ENCODE data around the gene AVP. TPM values are rescaled to one million over a fixed set of nuclear protein-coding genes. Genes with fewer than 3 reads are reported as not detected.

Gene AVP
- total RNA-seq, 3 donors from 2014 or later, result not detected

- Histone ChIP-seq H3K4me1 (ENCODE audit: low read depth) (no peaks in the 10 kb centered on the region), H3K9me3 (no peaks in the 10 kb centered on the region), H3K4me3 (no peak overlapping the region), H3K36me3 (ENCODE audit: low read depth) (no peaks in the 10 kb centered on the region)
- no peak for ATAC-seq
- no peak for DNase-seq
- intact Hi-C loops (cut with DNase I, micrococcal nuclease), result no loop called here
- no peak for TF ChIP-seq CTCF (IDR thresholded peaks at IDR 0.05)
Measured at GRCh38 chr20:3106658-3107463, 22.3 kb upstream of the AVP start.

- Histone ChIP-seq H3K36me3 (ENCODE audit: low read depth) (no peaks in the 10 kb centered on the region), H3K9me3 (no peaks in the 10 kb centered on the region), H3K4me3 (no peak overlapping the region), H3K4me1 (ENCODE audit: low read depth) (no peaks in the 10 kb centered on the region)
- no peak for ATAC-seq
- DNase-seq, result no peak
- no peak for TF ChIP-seq CTCF (IDR thresholded peaks at IDR 0.05)
- intact Hi-C loops (cut with DNase I, micrococcal nuclease), result no loop called here
Measured at GRCh38 chr20:3106185-3106584, 21.7 kb upstream of the AVP start.

- intact Hi-C loops (cut with DNase I, micrococcal nuclease), result no loop called here
Measured at GRCh38 chr20:3105256-3106137, 21.0 kb upstream of the AVP start.

GRCh38 chr20:3103369-3104032, 19.0 kb upstream of the AVP start:
- no peaks in the 10 kb centered on the region for H3K4me1 ChIP-seq (ENCODE audit: low read depth)
- H3K4me3 ChIP-seq, result no peak overlapping the region
- no peak for TF ChIP-seq CTCF (IDR thresholded peaks at IDR 0.05)
- intact Hi-C loops (cut with DNase I, micrococcal nuclease), result no loop called here
- no peaks in the 10 kb centered on the region for H3K9me3 ChIP-seq
- DNase-seq, result no peak
- no peaks in the 10 kb centered on the region for H3K36me3 ChIP-seq (ENCODE audit: low read depth)
- no peak for ATAC-seq

More at GRCh38 chr20:3105256-3106137, 21.0 kb upstream of the AVP start:
- no peaks in the 10 kb centered on the region for H3K4me1 ChIP-seq (ENCODE audit: low read depth)
- no peaks in the 10 kb centered on the region for H3K36me3 ChIP-seq (ENCODE audit: low read depth)
- H3K9me3 ChIP-seq, result no peaks in the 10 kb centered on the region
- no peak for DNase-seq
- no peak overlapping the region for H3K4me3 ChIP-seq
- no peak for ATAC-seq
- no peak for TF ChIP-seq CTCF (IDR thresholded peaks at IDR 0.05)

- intact Hi-C loops (cut with DNase I, micrococcal nuclease), result no loop called here
- H3K9me3 ChIP-seq, result no peaks in the 10 kb centered on the region
- TF ChIP-seq CTCF (IDR thresholded peaks at IDR 0.05), result no peak
Measured at GRCh38 chr20:3102575-3103368, 18.2 kb upstream of the AVP start.

More at GRCh38 chr20:3102575-3103368, 18.2 kb upstream of the AVP start:
- DNase-seq (no peak), ATAC-seq (no peak)
- Histone ChIP-seq H3K4me3 (no peak overlapping the region), H3K36me3 (ENCODE audit: low read depth) (no peaks in the 10 kb centered on the region), H3K4me1 (ENCODE audit: low read depth) (no peaks in the 10 kb centered on the region)
